H7 (cell line): Measurements from ENCODE around the gene ISY1. TPM values are rescaled to one million over a fixed set of nuclear protein-coding genes. Genes with fewer than 3 reads are reported as not detected.
A peak's percentile ranks its signal among the peaks of the same experiment; 100 is the strongest.
"Not testable (repeated sequence)": the region's sequence is repeated elsewhere in the genome, so short reads cannot be mapped to it uniquely, and the experiment has no call there.

Experiments used
- DNase-seq: peaks from one replicate; pipeline ENCODE4 v3.0.0; 2012
- H3K27me3 ChIP-seq: 2 replicates; pipeline ENCODE4 v1.6.0; 2011; ENCODE audit warnings: mild to moderate bottlenecking, low read length; ENCODE audit not compliant: control insufficient read depth, insufficient read depth
- H3K36me3 ChIP-seq: replicated peaks from 2 replicates; pipeline ENCODE4 v1.5.1; 2011; ENCODE audit warnings: low read length; ENCODE audit not compliant: control insufficient read depth, insufficient read depth
- H3K4me3 ChIP-seq: 2 replicates; pipeline ENCODE4 v1.5.1; 2011; ENCODE audit warnings: low read depth, mild to moderate bottlenecking, control low read depth, low read length, moderate library complexity; ENCODE audit not compliant: insufficient read depth
- total RNA-seq: library from RNA; depleted of rRNA; stranded (reverse); fragments of >200 nt; shearing (Covaris generic); gene quantifications from 2 replicates; pipeline ENCODE4 v1.2.3, GENCODE V29; 2014

Gene ISY1
- total RNA-seq, 1 experiment from 2014 or later = 26.2 TPM

DNA sequence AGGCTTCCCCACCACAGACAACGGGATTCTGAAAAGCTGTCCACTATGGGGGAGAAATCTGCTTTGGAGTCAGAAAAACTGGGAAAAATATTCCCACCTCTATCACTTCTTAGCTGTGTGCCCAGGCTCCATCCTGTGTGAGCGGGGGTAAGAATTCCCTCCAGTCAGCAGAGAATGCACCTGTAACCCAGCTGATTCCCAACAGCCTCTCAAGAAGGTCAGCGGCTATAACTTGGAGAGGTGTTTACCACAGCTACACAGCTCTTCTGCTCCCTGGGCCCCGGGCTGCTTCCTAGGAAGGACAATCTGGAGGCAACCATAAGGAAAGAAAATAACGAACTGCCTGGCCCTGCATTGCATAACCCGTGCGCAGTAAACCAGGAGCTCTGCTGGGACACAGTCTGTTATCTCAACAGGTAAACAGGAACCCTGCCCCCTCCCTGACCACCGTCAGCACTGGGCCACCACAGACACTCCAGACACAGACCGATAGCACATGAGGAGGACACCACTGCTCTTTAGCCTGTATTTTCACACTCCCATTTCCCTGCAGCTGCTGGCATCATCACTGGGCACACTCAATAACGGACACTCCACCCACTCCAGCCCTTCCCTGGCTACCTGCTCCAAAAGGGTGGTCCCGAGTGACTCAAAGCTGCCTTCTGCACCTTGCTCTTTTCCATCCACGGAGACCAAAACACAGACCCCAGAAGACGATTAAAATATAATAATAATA lies 41.3 kb downstream of the ISY1 start:
- Histone ChIP-seq H3K36me3 (peaks cover 4% of the 10 kb centered on the region; the same call in 1 of the 2 replicates), H3K4me3 (peak overlapping the region; percentile 78), H3K27me3 (no peaks in the 10 kb centered on the region)
- no peak for DNase-seq

DNA sequence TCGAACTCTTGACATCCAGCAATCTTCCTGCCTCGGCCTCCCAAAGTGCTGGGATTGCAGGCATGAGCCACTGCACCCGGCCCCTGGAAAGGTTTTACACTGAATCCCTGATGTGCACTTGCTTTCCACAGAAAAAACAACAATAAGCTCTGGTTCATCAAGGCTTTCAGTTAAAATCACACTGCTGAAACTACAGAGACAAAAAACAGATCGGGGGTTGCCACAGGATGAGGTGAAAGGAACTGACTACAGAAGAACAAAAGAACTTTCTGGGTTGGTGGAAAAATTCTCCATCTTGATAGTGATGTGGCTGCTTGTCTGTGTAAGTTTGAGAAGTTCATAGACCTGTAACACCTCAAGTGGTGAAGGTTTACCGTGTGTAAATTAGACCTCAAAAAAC lies 42.1 kb downstream of the ISY1 start:
- no peaks in the 10 kb centered on the region for H3K27me3 ChIP-seq
- H3K36me3 ChIP-seq = peaks cover 4% of the 10 kb centered on the region; the same call in 1 of the 2 replicates
- DNase-seq = no peak
- H3K4me3 ChIP-seq = no peak overlapping the region

DNA sequence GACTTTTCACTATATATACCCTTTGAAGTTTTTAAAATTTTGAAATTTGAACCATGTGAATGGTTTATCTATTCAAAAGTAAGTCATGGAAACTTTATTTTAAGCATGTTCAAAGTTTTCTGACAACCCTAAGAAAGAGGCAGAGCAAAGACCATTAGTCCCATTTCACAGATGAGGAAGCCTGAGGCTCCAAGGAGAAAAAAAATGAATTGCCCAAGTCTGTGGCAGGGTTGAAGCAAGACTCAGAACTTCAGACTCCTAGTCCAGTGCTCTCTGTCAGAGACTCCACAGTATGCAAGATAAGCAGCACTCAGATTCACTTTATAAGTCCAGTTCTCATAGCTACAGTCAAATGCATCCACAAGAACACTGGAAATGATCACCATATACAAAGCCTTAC lies 43.7 kb downstream of the ISY1 start:
- Histone ChIP-seq H3K36me3 (peaks cover 4% of the 10 kb centered on the region; the same call in 1 of the 2 replicates), H3K27me3 (no peaks in the 10 kb centered on the region), H3K4me3 (no peak overlapping the region)
- DNase-seq = no peak

DNA sequence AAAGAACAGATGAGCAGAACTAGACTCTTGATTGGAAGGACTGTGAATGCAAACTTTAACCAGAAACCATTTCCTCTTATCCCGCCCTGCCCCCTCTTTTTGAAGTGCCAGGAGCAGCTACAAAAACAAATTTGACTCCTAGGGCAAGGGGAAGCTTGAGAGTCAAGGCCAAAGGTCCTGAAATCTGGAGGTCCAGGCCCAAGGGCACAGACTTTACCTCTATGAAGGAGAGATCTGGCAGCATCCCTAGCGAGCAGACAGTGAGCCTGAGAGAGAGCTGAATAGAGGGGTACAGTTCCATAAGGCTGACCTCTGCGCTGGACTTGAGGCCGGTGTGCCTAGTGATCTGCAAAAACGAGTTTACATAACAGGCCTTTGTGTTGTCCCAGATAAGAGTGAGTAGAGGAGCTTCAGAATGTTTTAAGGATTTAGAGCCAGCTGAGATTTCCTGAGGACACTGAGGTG lies 44.3 kb downstream of the ISY1 start:
- Histone ChIP-seq H3K4me3 (no peak overlapping the region), H3K36me3 (peaks cover 4% of the 10 kb centered on the region)
- no peak for DNase-seq

DNA sequence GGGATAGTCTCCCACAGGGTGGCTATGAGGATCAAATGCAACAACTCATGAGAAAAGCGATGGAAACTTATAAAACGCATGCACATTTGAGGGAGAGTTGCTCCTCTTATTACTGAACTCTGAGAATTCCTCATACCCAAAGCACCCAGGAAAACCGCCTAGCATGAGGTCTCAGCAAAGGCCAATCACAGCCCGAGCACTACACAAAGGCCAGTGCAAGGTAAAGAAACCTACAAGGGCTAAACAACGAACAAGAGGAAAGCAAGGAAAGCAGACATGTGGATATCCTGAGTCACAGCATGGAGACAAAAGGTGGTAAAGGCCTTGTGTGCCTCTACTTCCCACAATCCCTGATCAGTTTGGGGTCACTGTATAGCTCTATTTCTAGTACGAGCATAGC lies 46.4 kb downstream of the ISY1 start:
- peaks cover 4% of the 10 kb centered on the region for H3K36me3 ChIP-seq
- no peaks in the 10 kb centered on the region for H3K27me3 ChIP-seq
- no peak overlapping the region for H3K4me3 ChIP-seq
- no peak for DNase-seq

More for the DNA sequence above, 44.3 kb downstream of the ISY1 start:
- no peaks in the 10 kb centered on the region for H3K27me3 ChIP-seq

DNA sequence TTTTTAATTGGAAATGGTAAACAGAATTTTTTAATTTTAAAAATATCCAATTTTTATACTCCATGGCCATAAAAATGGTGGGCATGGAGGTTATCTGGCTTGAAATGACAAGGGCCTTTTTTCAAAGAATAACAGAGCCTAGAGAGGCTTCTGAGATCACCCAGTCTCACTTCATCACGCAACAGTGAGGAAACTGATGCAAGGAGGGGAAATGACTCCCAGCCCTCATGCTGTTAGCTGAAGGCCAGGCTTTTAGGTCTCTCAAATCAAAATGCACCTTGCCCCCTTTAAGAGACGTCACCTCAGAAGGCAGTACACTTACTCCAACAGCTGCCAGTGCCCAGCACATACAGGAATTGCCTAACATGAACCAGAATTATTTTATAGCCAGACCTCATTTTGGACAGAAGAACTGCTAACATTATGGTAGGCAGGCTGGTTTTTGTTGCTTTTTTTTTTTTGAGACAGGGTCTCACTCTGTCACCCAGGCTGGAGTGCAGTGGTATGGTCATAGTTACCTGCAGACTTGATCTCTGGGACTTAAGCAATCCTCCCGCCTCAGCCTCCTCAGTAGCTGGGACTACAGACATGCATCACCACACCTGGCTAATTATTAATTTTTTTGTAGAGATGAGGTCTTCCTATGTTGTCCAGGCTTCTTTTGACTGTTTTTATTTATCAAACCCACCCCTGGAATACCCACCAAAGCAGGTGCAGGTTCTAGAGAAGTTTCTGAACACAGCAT lies 48.4 kb downstream of the ISY1 start:
- no peak overlapping the region for H3K4me3 ChIP-seq
- no peaks in the 10 kb centered on the region; the same call in none of the 2 replicates for H3K36me3 ChIP-seq
- H3K27me3 ChIP-seq = no peaks in the 10 kb centered on the region
- no peak for DNase-seq

DNA sequence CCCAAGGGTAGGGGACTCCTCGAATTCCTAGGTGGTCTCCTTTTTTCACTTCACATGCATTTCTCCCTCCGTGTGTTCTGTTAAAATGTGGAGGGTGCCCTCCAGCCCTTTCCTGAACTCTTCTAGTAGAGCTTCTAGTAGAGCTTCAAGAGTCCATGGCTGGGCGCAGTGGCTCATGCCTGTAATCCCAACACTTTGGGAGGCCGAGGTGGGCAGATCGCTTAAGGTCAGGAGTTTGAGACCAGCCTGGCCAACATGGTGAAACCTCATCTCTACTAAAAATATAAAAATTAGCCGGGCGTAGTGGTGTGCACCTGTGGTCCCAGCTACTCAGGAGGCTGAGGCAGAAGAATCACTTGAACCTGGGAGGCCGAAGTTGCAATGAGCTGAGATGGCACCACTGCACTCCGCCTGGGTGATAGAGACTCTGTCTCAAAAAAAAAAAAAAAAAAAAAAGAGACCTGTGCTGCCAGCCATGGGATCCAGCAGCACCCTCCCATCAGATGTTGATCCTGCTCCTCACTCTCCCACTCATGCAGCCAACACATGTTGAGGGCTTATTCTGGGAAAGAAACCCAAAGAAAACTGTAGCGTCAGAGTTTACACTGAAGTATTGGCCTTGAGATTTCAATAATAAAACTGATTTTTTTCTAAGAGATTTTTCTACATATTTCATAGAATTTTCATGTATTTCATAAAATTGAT lies 49.6 kb downstream of the ISY1 start:
- H3K36me3 ChIP-seq, H3K4me3 ChIP-seq, DNase-seq, H3K27me3 ChIP-seq: not testable (repeated sequence)

DNA sequence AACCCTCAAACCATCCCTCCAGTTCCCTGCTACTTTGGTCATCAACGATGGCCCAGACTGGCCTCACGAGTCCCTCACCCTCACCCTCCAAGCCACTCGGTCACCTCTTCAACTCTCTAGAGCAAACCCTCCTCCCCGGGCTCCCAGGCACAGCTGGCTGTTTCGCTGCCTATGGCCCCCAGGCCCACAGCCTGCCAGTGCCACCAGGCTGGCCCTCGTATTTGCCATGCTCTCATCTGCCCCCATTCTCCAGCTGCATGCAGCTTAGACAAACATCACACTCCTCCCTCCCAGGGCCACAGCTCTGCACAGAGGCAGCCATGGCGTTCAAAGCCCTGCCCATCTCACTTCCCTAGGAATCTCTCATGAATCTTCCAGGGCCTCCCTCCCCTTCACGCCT lies 53.1 kb downstream of the ISY1 start:
- Histone ChIP-seq H3K36me3 (peaks cover 3% of the 10 kb centered on the region), H3K4me3 (no peak overlapping the region), H3K27me3 (no peaks in the 10 kb centered on the region)
- DNase-seq = peak; percentile 32

DNA sequence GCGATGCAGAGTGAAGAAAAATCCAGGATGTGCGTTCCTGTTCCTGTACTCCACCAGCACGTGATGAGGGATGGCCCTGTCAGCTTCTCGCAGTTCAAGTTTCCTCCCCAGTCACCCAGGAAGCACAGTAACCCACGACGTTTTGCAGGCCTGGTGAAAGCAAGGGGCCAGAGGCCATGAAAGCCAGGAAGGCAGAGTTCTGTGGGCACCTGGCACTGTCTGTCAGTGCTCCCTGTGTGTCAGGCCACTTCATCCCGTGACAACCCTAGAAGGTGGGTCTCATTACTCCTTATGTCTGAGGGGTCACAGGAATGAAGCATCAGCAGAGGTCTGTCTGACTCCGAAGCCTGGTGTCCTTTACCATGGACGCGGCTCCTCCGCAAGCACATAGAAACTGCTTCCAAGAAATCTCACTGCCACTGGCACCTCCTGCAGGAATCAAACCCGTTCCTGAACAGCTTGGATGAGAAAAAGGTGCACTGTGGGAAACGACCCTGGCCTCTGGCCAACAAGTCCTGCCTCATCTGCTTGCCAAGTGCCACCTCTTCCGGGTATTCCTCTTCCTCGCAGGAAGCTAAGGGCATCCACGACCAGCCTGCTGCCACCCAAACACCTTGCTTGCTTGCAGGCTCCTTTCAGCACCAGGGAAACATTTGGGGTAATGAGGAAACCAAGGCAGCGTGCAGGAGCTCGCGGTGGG lies 53.8 kb downstream of the ISY1 start:
- peaks cover 3% of the 10 kb centered on the region for H3K36me3 ChIP-seq
- H3K4me3 ChIP-seq = no peak overlapping the region
- no peaks in the 10 kb centered on the region for H3K27me3 ChIP-seq
- DNase-seq = no peak

DNA sequence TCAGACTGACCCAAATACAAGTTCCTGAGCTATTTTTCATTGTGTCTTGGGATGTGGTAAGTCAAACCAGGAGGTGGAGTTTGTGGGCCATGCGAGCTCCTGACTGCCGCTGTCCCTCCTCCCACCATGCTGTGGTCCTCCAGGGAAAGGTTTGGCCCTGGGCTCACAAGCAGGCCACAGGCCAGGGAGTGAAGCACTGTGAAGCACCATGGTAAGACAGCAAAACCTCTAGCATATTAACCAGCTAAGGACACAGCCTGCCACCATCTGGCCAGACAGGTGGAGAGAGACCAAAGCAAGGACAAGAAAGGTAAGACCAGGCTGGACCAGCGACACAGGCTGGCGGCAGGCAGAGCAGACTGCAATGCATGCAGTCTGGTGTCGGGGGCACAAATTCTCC lies 54.5 kb downstream of the ISY1 start:
- H3K27me3 ChIP-seq = no peaks in the 10 kb centered on the region
- no peak overlapping the region for H3K4me3 ChIP-seq
- peaks cover 3% of the 10 kb centered on the region for H3K36me3 ChIP-seq
- peak; percentile 42 for DNase-seq

DNA sequence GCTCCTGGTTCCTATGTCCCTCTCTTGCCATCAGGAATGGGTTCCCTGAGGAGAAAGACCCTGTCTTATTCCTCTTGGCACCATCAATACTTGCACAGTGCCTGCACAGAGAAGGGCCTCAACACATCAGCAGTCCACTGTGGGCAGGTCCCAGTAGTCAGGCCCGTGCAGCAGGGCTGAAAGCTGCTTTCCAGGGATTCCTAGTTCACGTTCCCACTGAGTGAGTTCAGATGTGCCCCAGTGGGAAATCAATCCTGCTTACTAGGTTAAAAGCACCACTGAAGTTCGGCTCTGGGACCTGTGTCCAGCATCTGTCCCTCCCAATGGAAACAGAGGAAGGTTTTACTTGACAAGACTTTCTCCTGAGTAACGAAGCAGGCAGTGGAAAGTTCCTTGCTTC lies 55.0 kb downstream of the ISY1 start:
- H3K4me3 ChIP-seq = no peak overlapping the region
- peaks cover 3% of the 10 kb centered on the region for H3K36me3 ChIP-seq
- no peaks in the 10 kb centered on the region for H3K27me3 ChIP-seq
- DNase-seq = no peak

DNA sequence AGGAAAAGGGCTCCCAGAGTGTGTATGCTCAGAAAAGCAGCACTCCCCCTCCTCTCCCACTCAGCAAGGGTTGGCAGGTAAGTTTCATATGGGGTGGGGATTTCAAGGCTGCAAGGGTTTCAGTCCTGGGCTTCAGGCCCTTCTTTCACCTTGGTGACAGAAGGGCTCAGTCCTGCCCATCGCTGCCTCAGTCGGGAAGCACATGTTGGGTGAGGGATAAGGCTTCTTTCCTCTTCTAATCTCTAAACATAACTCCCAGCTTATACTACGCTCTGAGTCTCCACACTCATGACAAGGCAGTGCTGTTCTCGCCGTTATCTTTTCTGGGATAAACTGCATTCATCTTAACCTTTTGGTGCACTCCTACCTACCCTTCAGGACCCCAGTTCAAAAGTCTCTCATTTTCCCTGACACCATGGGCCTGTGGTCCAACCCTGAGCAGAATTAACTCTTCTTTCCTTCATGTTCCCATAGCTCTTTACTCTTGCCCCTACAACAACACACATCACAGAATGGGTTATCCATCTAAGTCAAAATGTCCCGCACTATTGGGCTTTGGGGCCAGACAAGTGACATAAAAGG lies 56.3 kb downstream of the ISY1 start:
- no peak for DNase-seq
- H3K4me3 ChIP-seq = no peak overlapping the region

DNA sequence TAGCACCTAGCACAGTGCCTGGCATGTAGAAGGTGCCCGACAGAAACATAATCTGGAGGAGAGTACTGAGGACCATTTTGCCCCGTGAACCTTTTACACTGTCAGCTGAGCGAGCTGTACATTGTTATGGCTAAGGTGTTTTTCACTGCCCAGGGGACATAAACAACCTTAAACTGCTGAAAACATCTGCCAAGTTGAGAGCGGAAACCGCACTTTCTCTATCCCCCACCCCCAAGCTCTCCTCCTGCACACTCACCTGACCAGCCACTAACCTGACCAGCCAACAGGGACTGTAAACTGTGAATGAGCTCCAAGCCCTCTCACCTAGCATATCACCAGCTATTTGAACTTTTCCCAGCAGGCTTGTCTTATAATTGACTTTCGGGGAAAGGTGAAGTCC lies 56.8 kb downstream of the ISY1 start:
- no peaks in the 10 kb centered on the region for H3K27me3 ChIP-seq
- H3K36me3 ChIP-seq = peaks cover 3% of the 10 kb centered on the region
- DNase-seq = no peak
- no peak overlapping the region for H3K4me3 ChIP-seq

More for the DNA sequence above, 56.3 kb downstream of the ISY1 start:
- H3K27me3 ChIP-seq = no peaks in the 10 kb centered on the region
- peaks cover 3% of the 10 kb centered on the region for H3K36me3 ChIP-seq

DNA sequence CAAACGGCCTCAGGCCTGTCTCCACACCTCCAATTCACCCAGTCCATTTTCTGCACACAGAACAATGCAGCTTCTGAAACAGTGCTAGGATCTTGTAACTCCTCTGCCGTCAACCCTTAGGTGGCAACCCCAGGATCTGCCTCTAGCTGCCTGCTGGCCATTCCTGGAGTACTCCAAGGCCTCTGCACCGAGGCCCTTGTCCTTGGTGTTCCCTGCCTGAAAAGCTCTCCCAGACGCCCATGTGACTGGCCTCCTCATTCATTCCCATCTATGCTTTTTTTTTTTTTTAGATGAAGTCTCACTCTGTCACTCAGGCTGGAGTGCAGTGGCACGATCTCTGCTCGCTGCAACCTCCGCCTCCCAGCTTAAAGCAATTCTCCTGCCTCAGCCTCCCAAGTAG lies 57.6 kb downstream of the ISY1 start:
- Histone ChIP-seq H3K4me3 (no peak overlapping the region), H3K36me3 (peaks cover 3% of the 10 kb centered on the region), H3K27me3 (no peaks in the 10 kb centered on the region)
- no peak for DNase-seq
